PC-3 (cell line): ENCODE data around the gene PLEKHM1. TPM values are rescaled to one million over a fixed set of nuclear protein-coding genes. Genes with fewer than 3 reads are reported as not detected.
"Not testable (repeated sequence)": the region's sequence is repeated elsewhere in the genome, so short reads cannot be mapped to it uniquely, and the experiment has no call there.

Source experiments
- ATAC-seq: fragments of 200-7000 bp; cut with Tn5 transposase; 2 replicates; pipeline ENCODE4 v1.9.1; 2020; ENCODE audit warnings: mild to moderate bottlenecking, moderate library complexity
- BruUV-seq: library from RNA; stranded (reverse); fragments of 400-500 nt; replicated peaks from 2 replicates; lab custom pipeline; 2021; lab: Mats Ljungman, UMichigan
- CTCF ChIA-PET: fragments of 300-600 bp; sonication (Branson Sonifier 250); formaldehyde crosslinking; loops from one replicate; lab custom pipeline; 2022; ENCODE audit warnings: antibody characterized with exemption; lab: Charles Lee
- POLR2A ChIA-PET: fragments of 300-600 bp; sonication (Branson Sonifier 250); formaldehyde crosslinking; loops from one replicate; lab custom pipeline; 2022; ENCODE audit warnings: antibody characterized with exemption; ENCODE audit not compliant: unreplicated experiment; lab: Charles Lee
- DNase-seq: peaks from one replicate; pipeline ENCODE4 v3.0.0-alpha.2; 2015
- H2AFZ ChIP-seq: fragments of 300-600 bp; sonication (generic); 2 replicates; pipeline ENCODE4 v1.6.0; 2016; ENCODE audit warnings: antibody characterized with exemption, low read length
- H3F3A ChIP-seq: fragments of 300-600 bp; sonication (generic); one replicate; pipeline ENCODE4 v1.6.0; 2017; ENCODE audit warnings: antibody characterized with exemption, low read length, control low read depth, mild to moderate bottlenecking; ENCODE audit not compliant: unreplicated experiment
- H3K27ac ChIP-seq: fragments of 300-600 bp; sonication (generic); 2 replicates; pipeline ENCODE4 v1.5.1; 2016; ENCODE audit warnings: mild to moderate bottlenecking, low read length
- H3K27me3 ChIP-seq: fragments of 300-600 bp; sonication (generic); 2 replicates; pipeline ENCODE4 v1.6.1; 2016; ENCODE audit warnings: low read length, mixed read lengths
- H3K36me3 ChIP-seq: fragments of 300-600 bp; sonication (generic); 2 replicates; pipeline ENCODE4 v1.6.1; 2016; ENCODE audit warnings: low read depth, mixed run types, low read length, mixed read lengths
- H3K4me1 ChIP-seq: fragments of 300-600 bp; sonication (generic); 2 replicates; pipeline ENCODE4 v1.5.1; 2016; ENCODE audit warnings: low read length; ENCODE audit not compliant: insufficient read depth
- H3K4me2 ChIP-seq: fragments of 300-600 bp; sonication (generic); 2 replicates; pipeline ENCODE4 v1.6.0; 2016; ENCODE audit warnings: low read length
- H3K4me3 ChIP-seq: fragments of 300-600 bp; sonication (generic); 2 replicates; pipeline ENCODE4 v1.5.1; 2016; ENCODE audit warnings: mild to moderate bottlenecking, low read length, mixed read lengths
- H3K79me2 ChIP-seq: fragments of 300-600 bp; sonication (generic); 2 replicates; pipeline ENCODE4 v1.6.1; 2017; ENCODE audit warnings: low read length, mixed read lengths
- H3K9ac ChIP-seq: fragments of 300-600 bp; sonication (generic); 2 replicates; pipeline ENCODE4 v1.6.0; 2016; ENCODE audit warnings: mild to moderate bottlenecking, low read length
- H3K9me2 ChIP-seq: fragments of 300-600 bp; sonication (generic); replicated peaks from 2 replicates; pipeline ENCODE4 v1.6.1; 2016; ENCODE audit warnings: mixed run types, low read length, mixed read lengths
- H3K9me3 ChIP-seq: fragments of 300-600 bp; sonication (generic); 2 replicates; pipeline ENCODE4 v1.6.1; 2016; ENCODE audit warnings: low read length, mixed read lengths
- H4K20me1 ChIP-seq: fragments of 300-600 bp; sonication (generic); 2 replicates; pipeline ENCODE4 v1.6.1; 2016; ENCODE audit warnings: low read length, mixed read lengths
- CTCF ChIP-seq: fragments of 300-600 bp; sonication (generic); conservative IDR thresholded peaks from 2 replicates; pipeline ENCODE4 v1.5.1; 2017; ENCODE audit warnings: antibody characterized with exemption, low read depth, mild to moderate bottlenecking, low read length
- intact Hi-C: fragments of 100-400 bp; cut with micrococcal nuclease; formaldehyde crosslinking; loops from 2 replicates; pipeline ENCODE4 v1.9.0; 2023
- total RNA-seq: library from RNA; depleted of rRNA; stranded (reverse); fragments of >200 nt; gene quantifications from 2 replicates; pipeline ENCODE4 v1.2.3, GENCODE V29; 2014

The PLEKHM1 gene
- total RNA-seq, 1 experiment from 2014 or later: 15.8 TPM

GRCh38 chr17:45501092-45501707 is 10.7 kb upstream of the PLEKHM1 start:
- H3K27ac ChIP-seq, H3K79me2 ChIP-seq, H3F3A ChIP-seq, DNase-seq, H4K20me1 ChIP-seq, H2AFZ ChIP-seq, H3K4me3 ChIP-seq, H3K9me3 ChIP-seq, H3K4me2 ChIP-seq, H3K4me1 ChIP-seq, H3K36me3 ChIP-seq, CTCF ChIA-PET, POLR2A ChIA-PET, intact Hi-C loops, H3K9ac ChIP-seq, H3K27me3 ChIP-seq, BruUV-seq, H3K9me2 ChIP-seq: not testable (repeated sequence)
- ATAC-seq: 0 out of 2 replicates have a peak, but pooled peaks have one; percentile 44
- TF ChIP-seq CTCF: peak; percentile 17; the same call in 1 of the 2 replicates

- H4K20me1 ChIP-seq, H3K4me2 ChIP-seq, H3K9me2 ChIP-seq, H3K79me2 ChIP-seq, H3K4me3 ChIP-seq, POLR2A ChIA-PET, intact Hi-C loops, CTCF ChIA-PET, H3K36me3 ChIP-seq, H3K4me1 ChIP-seq, H3K27ac ChIP-seq, DNase-seq, H2AFZ ChIP-seq, BruUV-seq, H3K9me3 ChIP-seq, H3K9ac ChIP-seq, H3K27me3 ChIP-seq, H3F3A ChIP-seq: not testable (repeated sequence)
- ATAC-seq: peak; percentile 33; the same call in 1 of the 2 replicates
Observed at GRCh38 chr17:45500478-45500877, 10.0 kb upstream of the PLEKHM1 start.

- H3K9ac ChIP-seq, CTCF ChIA-PET, H3K9me2 ChIP-seq, H3K9me3 ChIP-seq, H3K4me3 ChIP-seq, H3K79me2 ChIP-seq, H4K20me1 ChIP-seq, H2AFZ ChIP-seq, H3K27ac ChIP-seq, POLR2A ChIA-PET, intact Hi-C loops, H3K27me3 ChIP-seq, H3F3A ChIP-seq, H3K4me2 ChIP-seq, ATAC-seq, DNase-seq, BruUV-seq, H3K36me3 ChIP-seq, H3K4me1 ChIP-seq: not testable (repeated sequence)
Observed at GRCh38 chr17:45499208-45499607, 8.7 kb upstream of the PLEKHM1 start.

- H3K79me2 ChIP-seq, H3K4me2 ChIP-seq, POLR2A ChIA-PET, H3K9me2 ChIP-seq, H2AFZ ChIP-seq, H3F3A ChIP-seq, H3K9ac ChIP-seq, H3K27me3 ChIP-seq, CTCF ChIA-PET, BruUV-seq, H3K27ac ChIP-seq, H3K4me3 ChIP-seq, ATAC-seq, DNase-seq, intact Hi-C loops, H4K20me1 ChIP-seq, H3K9me3 ChIP-seq, H3K4me1 ChIP-seq, H3K36me3 ChIP-seq: not testable (repeated sequence)
Observed at GRCh38 chr17:45498377-45498776, 7.9 kb upstream of the PLEKHM1 start.

- H3K9ac ChIP-seq, H3K27ac ChIP-seq, H3K36me3 ChIP-seq, H2AFZ ChIP-seq, H3K4me1 ChIP-seq, CTCF ChIA-PET, DNase-seq, H3K27me3 ChIP-seq, BruUV-seq, H4K20me1 ChIP-seq, H3K4me2 ChIP-seq, H3F3A ChIP-seq, intact Hi-C loops, H3K9me2 ChIP-seq, POLR2A ChIA-PET, H3K79me2 ChIP-seq, H3K9me3 ChIP-seq, H3K4me3 ChIP-seq: not testable (repeated sequence)
- ATAC-seq: peak; percentile 18
Observed at GRCh38 chr17:45497449-45497848, 6.9 kb upstream of the PLEKHM1 start.

GRCh38 chr17:45496507-45496906 is 6.0 kb upstream of the PLEKHM1 start:
- H3K4me2 ChIP-seq, H3K9me2 ChIP-seq, H3F3A ChIP-seq, H4K20me1 ChIP-seq, DNase-seq, H3K9me3 ChIP-seq, intact Hi-C loops, H3K79me2 ChIP-seq, H3K4me1 ChIP-seq, ATAC-seq, H3K36me3 ChIP-seq, H3K27me3 ChIP-seq, H3K27ac ChIP-seq, H3K9ac ChIP-seq, H3K4me3 ChIP-seq, BruUV-seq, CTCF ChIA-PET, H2AFZ ChIP-seq: not testable (repeated sequence)
- POLR2A ChIA-PET: interaction anchor here (0.6 kb wide), 1 partner anchor 65 kb away, joined by 4 read pairs; no protein-coding TSS in a partner anchor
